NCI-H1694 (cell line): Measurements from ENCODE around the gene MROH7.

Source experiments
- DNase-seq: peaks from one replicate; lab custom pipeline; 2025; lab: John Stamatoyannopoulos, UW

MROH7 gene

DNA sequence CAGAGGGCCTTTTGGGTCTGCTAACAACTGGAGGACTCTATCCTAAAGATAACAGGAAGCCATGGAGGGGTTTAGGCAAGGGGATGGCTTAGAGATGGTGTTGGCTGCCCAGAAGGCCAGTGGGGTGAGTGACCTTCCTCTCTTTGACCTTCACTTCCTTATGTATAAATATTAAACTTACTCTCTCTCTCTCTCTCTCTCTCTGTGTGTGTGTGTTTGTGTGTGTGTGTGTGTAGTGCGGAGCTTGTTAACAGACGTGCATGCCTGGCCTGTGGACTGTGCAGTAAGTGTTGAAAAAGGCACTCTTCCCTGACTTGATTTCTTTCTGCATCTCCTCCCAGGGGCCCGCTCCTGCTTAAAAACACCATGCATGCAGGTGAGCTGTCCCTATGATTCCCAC lies 10.0 kb downstream of the MROH7 start:
- DNase-seq, result no peak

DNA sequence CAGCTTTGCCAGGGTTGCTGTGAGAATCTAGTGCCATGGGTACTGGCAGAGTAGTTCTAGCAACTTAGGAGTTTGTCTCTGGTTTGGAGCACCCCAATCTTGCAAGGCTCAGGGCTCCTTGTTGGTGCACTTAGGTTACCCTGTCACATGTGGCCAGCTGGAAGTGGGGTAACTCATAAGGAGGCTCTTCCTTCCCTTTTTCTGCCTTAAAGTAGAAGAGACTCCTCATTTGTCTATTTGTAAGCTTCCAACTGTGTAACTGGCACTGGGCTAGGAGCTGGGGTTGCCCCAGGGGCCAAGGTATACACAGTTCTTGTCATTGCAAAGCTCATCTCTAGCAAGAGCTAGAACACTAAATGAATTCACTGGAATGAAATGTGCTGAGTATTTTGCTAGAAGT lies 10.6 kb downstream of the MROH7 start:
- no peak for DNase-seq

DNA sequence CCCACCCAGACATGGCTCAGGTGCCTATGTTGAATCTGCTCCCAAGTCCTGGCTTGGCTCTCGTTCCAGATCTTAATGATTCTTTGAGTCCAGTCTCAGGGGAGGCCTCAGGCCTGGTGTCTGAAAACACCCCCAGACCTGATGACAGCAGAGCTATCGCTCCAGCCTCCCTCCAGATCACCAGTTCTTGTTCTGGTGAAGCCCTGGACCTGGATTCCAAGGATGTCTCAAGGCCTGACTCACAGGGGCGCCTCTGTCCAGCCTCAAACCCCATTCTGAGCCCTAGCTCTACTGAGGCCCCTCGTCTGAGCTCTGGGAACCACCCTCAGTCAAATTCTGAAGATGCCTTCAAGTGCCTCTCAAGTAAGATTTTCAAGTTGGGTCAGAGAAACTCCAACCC lies 11.4 kb downstream of the MROH7 start:
- DNase-seq, result no peak

DNA sequence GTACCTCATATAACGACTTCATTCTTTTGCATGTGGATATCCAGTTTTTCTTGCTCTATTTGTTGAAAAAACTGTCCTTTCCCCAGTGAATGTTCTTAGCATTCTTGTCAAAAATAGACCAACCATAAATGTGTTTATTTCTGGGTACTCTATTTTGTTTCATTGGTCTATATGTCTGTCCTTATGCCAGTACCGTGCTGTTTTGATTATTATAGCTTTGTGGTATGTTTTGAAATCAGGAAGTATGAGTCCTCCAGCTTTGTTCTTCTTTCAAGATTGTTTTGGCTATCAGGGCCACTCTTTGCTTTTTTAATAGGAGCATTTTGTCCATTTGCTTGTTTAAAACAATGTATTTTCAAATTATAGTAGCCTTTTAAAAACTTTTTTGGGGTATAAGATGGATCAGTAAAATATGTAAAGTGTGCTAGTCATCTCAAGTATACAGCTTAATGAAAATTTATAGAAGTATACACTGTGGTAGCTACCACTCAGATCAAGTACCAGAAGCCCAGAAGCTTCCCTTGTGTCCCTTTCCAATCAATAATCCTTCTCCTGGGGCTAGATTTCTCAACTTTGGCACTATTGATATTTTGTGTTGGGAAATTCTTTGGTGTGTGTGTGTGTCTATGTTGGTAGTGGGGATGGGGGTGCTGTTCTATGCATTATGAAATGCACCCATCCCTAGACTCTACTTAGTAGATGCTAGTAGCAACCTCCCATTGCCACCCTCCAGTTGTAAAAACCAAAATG lies 16.8 kb downstream of the MROH7 start:
- no peak for DNase-seq

DNA sequence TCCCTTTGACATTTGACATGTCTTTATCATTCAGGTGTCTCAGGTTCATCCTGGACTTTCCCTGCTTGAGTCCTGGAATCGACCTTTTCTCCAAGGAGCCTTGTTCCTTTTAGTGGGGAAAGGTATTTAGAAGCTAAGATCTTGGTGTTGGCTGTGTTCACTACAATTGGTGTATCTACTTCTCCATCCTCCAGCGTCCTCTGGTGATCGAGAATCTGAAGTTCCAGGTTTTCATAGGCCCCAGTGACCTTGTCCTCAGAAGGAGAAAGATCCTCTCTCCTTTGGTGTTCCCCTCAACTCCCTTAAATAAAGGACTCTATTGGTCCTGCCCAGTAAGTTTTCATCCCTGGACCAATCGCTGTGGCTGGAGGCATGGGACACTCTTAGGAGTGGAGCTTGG lies 22.1 kb downstream of the MROH7 start:
- DNase-seq, result no peak

DNA sequence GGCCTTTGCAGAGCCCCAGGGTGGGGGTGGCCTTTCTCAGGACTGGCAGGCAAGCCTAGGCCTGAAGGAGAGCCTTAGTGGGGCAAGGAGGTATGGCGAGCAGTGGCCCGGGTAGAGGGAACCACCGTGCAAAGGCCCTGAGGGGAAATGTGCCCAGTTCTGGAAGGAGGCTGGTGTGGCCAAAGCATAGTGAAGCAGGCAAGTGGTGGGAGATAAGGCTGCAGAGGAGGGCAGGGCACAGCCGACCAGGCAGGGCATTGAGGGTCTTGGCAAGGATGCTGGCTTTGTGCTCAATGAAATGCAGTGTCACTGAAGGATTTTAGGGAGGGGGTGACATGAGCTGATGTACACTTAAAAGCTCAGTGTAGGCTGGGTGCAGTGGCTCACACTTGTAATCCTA lies 22.8 kb downstream of the MROH7 start:
- no peak for DNase-seq

DNA sequence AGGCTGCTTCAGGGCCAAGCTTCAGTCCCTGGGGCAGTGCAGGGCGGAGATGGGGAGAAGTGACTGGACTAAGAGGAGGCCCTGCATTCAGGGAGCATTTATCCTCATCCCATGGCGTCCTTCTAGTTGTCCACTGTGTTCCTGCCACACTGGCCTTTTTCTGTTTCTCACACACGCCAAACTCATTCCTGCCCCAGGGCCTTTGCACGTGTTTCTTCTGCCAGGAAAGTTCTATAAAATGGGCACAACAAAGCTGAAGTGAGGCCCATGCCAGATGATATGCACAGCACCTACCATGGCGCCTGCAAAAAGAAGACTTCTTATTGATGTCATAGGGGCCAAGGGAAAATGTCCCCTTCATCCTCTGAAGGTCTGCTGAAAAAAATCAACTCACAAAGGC lies 24.3 kb downstream of the MROH7 start:
- no peak for DNase-seq

DNA sequence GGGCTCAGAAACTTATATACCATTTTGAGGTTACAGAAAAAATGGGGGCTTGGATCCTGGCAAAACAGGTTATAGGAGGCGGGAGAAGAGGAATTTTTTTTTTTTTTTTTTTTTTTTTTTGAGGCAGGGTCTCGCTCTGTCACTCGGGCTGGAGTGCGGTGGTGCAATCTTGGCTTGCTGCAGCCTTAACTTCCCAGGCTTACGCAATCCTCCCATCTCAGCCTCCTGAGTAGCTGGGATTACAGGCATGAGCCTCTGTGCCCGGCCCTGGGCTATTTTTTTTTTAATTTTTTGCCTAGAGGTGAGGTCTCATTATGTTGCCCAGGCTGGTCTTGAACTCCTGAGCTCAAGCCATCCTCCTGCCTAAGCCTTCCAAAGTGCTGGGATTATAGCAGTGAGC lies 24.7 kb downstream of the MROH7 start:
- no peak for DNase-seq

DNA sequence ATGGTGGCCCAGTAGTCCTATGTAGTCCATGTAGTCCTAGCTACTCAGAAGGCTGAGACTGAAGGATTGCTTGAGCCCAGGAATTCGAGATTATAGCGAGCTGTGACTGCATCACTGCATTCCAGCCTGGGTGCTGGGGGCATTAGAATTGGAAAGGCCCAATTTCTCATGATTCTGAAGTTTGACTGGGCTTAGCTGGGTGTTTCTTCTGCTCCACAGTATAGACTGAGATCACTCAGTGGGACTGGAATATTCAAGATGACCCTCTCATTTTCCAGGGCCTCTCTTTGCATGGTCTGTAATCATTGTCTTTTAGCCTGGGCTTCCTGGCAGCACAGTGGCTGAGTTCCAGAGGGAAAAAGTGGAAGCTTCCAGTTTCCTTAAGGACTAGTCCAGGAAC lies 26.2 kb downstream of the MROH7 start:
- DNase-seq, result no peak

DNA sequence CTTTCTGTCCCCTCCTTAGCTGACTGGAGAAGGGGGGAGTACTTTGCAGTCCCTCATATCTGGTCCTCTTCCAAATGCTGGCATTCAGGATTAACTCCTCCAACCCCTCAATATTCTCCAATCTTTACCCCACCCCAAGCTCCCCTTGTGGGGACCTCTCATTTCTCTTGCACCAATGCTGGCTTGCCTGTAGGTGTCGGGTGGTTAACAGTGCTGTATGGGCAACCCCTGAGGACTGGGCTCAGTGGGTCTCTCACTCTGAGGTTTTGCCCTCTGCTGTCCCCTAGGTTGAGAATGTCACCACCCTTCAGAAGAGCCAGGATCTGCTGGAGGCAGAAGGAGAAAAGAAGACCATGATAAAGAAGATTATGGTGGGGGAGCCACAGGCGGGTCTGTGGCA lies 27.0 kb downstream of the MROH7 start:
- DNase-seq, result no peak

DNA sequence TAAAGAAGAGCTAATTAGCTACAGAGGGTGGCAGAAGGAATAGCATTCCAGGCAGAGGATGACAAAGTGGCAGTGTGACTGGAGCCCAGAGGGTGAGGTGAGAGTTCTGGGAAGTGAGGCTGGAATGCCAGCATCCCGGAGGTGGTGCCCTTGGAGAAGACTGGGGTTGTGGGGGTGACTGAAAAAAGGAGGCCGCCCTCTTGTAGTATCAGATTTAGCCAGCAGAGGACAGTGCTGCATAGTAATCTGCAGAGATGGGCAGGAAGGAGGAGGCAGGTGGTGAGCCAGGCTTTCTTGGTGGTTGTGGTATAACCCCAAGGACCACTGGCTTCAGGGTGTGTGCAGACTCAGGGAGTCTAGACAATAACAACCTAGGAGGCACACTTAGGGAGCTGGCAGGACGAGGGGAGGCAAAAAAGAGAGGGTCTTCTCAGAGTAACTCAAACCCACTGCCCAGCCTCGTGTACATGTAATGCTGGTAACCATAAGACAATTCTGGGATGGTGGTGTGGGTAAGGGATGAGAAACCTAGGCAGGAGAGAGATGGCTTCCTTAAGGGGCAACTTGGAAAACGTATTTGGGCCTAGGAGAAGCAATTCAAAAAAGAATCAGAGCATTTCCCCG lies 30.5 kb downstream of the MROH7 start:
- peak; percentile 58 for DNase-seq

DNA sequence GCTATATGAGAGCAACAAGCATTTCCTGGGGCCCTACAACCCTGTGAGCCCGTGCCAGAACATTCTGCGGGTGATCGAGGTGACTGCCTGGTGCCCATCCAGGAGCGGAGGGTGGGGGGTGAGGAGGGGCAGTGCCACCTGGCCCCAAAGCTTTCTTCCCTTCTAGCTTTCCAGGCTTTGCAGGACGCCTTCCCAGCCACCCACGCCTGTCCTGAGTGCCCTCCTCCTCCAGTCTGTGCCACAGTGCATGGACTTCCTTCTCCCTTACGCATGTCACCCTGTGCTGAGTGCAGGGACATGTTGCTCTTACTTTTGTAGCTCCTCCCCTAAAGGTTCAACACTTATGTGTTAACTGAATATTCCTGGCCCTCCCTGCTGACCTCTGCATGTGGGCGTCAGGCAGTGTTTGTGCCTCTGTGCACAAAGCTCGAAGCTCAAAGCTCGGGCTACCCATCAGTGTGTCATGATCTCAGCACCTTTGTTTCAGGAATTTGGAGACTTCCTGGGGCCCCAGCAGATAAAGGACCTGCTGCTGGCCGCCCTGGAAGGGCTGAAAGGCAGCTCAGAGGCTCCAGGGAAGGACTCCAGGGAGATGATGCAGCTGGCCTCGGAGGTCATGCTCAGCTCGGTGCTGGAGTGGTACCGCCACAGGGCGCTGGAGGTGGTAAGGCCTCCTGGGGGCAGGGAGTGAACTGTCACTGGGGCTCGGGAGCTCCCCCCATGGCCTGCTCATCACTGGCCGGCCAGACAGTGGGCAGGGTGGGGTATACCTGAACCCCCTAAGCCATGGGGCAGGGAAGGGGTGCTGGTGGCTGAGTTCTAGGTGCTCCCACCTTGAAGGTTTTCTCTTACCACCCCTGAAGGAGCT lies 37.4 kb downstream of the MROH7 start:
- no peak for DNase-seq

DNA sequence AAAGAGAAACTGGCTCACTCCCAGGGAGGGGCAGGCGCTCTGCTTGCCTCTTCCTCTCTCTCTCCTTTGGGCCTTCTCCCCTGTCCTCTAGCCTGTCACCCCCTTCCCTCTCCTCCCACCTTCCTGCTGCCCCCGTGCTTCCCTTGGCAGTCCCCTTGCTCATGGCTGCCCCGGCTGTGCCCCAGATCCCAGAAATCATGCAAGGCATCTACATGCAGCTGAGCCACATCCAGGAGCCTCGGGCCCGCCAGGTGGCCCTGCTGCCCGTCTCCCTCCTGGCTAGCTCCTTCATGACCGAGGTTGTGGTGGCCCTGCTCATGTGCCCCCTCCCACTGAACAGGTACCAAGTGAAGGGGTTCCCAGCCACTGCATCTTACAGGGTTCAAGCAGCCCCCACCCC lies 38.1 kb downstream of the MROH7 start:
- no peak for DNase-seq

DNA sequence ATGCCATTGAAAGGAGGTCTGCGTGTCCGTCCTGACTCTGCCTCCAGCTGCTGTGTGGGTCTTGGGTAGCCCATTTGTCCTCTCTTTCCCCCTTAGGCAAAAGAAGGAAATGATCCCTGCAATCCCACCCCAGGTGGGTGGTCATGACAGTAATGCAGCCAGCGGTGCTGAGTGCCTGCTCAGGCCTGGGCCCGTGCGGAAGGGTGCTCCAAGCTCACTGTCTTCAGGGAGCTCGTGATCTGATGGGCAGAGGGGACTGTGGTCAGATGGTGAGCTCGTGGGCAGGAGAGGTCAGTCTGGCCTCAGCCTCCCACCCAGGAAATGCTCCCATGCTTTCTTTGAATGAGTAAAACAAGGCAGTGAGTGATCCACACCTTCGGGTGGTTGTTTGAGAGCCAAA lies 38.8 kb downstream of the MROH7 start:
- DNase-seq, result no peak

DNA sequence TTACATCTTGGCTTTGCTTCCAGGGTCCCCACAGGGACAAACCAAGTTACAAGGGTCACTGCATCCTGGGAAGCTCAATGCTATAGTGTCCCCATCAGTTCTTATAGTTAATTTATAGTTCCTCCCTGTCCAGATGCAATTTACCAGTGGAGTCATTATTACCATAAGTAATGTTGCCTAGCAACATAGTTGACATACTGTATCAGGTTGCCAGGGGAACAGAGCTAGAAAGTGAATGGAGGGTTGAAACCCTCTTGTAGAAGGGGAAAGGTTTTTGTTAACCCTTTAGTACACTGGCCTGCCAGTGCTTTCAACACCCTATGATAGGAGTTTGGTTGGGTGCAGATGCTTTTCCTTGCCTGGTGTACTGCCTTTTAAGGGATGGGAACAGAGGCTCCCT lies 39.8 kb downstream of the MROH7 start:
- DNase-seq, result no peak

DNA sequence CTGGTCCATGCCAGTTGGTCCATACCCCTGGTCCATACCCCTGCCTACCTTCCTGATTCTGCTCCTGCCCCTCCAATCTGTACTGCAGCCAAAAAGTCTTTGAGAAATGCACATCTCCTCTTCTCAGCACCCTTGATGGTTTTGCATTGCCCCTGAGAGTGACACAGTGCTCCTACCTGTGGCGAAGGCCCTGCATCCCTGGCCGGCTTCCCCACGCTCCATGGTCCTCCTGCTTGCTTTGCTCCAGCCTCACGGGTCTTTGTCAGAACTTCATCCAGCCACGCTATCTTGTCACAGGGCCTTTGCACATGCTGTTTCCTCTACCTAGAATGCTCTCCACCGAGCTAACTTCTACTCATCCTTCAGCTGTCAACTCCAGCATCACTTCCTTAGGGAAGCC lies 41.9 kb downstream of the MROH7 start:
- DNase-seq, result no peak

DNA sequence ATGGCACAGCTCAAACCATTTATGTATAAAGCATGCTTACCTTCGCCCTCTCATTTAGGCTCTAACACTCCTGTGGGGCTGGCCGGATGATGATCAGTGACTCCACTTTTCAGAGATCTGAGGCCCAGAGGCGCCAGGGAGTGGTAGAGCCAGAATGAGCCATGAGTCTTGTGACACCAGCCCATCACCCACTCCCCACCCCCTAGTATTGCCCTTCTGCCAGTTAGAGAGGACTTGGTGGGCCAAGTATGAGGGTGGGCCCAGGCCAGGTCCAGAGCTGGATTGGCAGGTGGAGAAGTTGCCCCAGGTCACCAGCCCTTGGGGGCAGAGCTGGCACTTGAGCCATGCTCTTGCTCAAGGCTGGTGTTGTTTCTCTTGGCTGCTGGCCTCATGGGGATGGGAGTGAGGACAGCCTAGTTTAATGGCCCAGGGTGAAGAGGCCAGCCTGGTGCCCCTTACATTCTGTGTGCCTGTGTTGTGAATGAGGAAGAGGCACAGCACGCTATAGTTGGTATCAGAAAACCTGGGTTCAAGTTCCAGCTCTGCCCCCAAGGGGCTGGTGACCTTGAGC lies 43.8 kb downstream of the MROH7 start:
- DNase-seq, result no peak

DNA sequence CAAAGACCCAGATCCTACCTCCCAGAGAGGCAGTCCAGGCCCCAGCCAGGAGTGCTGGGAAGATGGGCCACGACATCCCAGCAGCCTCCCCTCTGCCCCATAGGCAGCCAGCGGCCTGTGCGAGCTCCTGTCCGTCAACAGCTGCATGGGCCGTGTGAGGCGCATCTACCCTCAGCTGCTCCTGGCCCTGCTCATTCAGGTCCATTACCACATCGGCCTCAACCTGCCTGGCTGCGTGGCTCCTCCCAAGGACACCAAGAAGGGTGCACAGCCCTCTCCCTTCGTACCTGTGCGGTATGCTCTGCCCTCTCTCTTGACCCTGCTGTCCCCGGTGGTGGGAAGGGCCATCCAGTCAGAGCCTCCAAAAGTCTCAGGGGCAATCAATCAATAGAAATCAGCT lies 44.6 kb downstream of the MROH7 start:
- no peak for DNase-seq

DNA sequence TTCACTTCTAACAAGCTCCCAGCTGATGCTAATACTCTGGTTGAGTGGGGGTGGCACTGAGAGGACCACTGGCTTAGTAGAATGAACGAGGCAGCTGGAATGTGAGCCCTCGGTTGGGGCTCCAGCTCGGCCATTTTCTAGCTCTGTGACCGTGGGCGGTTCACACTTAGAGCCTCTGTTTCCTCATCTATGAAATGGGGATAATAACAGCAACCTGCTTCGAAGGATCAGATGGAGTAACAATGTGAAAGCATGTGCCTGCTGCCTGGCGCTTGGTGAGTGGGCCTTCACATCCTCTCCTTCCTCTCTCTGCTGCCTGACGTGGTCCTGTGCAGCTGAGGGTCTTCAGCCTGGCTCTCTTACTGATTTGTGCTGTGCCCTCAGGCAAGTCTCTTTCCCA lies 53.2 kb downstream of the MROH7 start:
- DNase-seq, result no peak

DNA sequence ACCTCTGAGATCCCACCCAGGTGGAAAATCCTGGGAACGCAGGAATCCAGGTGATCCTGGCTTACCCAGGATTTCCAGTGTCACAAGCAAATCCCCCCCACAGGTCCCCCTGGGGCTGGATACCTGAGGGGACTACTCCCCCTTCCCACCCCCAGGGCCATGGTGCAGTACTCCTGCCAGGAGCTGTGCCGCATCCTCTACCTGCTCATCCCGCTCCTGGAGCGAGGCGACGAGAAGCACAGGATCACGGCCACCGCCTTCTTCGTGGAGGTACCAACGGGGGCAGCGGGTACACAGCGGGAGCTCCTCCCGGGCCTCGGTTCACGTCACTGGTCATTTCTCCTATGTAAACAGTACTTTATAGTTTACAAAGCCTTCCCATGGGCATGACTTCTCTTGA lies 53.6 kb downstream of the MROH7 start:
- no peak for DNase-seq

DNA sequence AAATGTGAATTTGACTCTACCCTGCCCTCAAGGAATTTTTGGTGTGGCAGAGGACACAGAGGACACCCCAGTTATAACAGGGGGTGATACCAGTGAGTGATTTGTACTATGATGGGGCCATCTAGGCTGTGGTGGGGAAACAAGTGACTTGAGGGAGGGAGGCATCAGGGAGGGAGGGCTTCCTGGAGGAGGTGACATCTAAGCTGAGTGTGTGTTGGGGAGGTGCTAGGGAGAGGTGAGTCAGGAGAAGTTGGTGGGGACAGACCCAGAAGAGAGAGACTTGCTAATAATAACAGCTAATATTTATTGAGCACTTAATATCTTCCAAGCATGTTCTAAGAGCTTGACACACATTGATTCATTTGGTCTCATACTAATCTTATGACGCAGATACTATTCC lies 54.2 kb downstream of the MROH7 start:
- DNase-seq, result no peak

DNA sequence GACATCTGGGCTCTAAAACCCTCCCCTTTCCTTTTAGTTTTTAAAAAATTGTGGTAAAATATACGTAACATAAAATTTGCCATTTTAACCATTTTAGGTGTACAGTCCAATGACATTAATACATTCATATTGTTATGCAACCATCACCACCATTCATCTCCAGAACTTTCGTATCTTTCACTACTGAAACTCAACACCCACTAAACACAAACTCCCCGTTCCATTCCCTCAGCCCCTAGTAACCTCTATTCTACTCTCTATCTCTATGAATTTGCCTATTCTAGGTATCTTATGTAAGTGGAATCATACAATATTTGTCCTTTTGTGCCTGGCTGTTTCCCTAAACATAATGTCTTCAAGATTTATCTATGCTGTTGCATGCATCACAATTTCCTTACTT lies 54.7 kb downstream of the MROH7 start:
- no peak for DNase-seq

DNA sequence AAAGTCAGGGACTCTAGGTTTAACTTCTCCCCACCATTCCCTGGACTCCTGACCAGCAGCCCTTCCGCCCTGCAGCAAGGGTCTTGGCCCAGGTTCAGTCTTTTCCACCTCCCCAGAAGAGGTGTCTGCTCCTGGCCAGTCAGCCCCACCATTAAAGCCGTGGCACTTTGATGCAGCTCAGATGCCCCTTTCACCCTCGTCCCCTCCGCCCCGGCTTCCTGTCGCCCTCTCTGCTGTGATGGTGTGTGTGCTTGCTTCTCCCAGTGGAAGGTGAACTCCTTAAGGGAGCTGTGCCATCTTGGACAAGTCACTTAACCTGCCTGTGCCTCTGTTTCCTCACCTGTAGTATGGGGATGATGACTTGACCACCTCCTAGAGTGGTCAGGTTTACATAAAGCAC lies 56.3 kb downstream of the MROH7 start:
- no peak for DNase-seq
